HepG2 (cell line): ENCODE measurements around the gene EVI2B. TPM values are rescaled to one million over a fixed set of nuclear protein-coding genes. Genes with fewer than 3 reads are reported as not detected.

Source experiments
- CBX2 ChIP-seq, 2 experiments: fragments of 200-600 bp in 1 of 2; sonication (generic); formaldehyde crosslinking in 1 of 2; IDR thresholded peaks; 2 replicates each; pipeline versions ENCODE4 v1.7.0 to v1.8.1; 2018 to 2022; ENCODE audit warnings: low read depth in 2 of 2, low read length in 1 of 2, mild to moderate bottlenecking in 1 of 2, missing genetic modification reagents in 1 of 2
- CCDC6 ChIP-seq: sonication (generic); formaldehyde crosslinking; IDR thresholded peaks from 2 replicates; pipeline ENCODE4 v1.8.1; 2022; ENCODE audit warnings: mild to moderate bottlenecking, missing genetic modification reagents, moderate library complexity
- DMAP1 ChIP-seq: IDR thresholded peaks from 2 replicates; pipeline ENCODE4 v1.6.1; 2016
- FOXM1 ChIP-seq: sonication (generic); formaldehyde crosslinking; IDR thresholded peaks from 2 replicates; pipeline ENCODE4 v1.5.0; 2020; ENCODE audit warnings: missing genetic modification reagents
- KLF11 ChIP-seq: IDR thresholded peaks from 2 replicates; pipeline ENCODE4 v1.6.1; 2016; ENCODE audit warnings: missing compliant biosample characterization
- MXD4 ChIP-seq: IDR thresholded peaks from 2 replicates; pipeline ENCODE4 v1.6.1; 2016; ENCODE audit warnings: mild to moderate bottlenecking, missing biosample characterization, missing genetic modification reagents
- NCOA1 ChIP-seq: sonication (generic); formaldehyde crosslinking; IDR thresholded peaks from 2 replicates; pipeline ENCODE4 v1.9.0; 2021; ENCODE audit warnings: missing genetic modification reagents
- SALL1 ChIP-seq: sonication (generic); formaldehyde crosslinking; IDR thresholded peaks from 2 replicates; pipeline ENCODE4 v1.8.0; 2022; ENCODE audit warnings: mild to moderate bottlenecking, missing genetic modification reagents
- TBX3 ChIP-seq: fragments of 450-650 bp; IDR thresholded peaks from 2 replicates; pipeline ENCODE4 v1.6.1; 2017; ENCODE audit warnings: antibody characterized with exemption, mild to moderate bottlenecking, inconsistent platforms, borderline replicate concordance
- ZNF3 ChIP-seq: IDR thresholded peaks from 2 replicates; pipeline ENCODE4 v1.7.0; 2017; ENCODE audit warnings: inconsistent platforms
- ZNF432 ChIP-seq: sonication (generic); formaldehyde crosslinking; IDR thresholded peaks from 2 replicates; pipeline ENCODE4 v1.5.0; 2020; ENCODE audit warnings: missing genetic modification reagents, mild to moderate bottlenecking, borderline replicate concordance
- ZNF484 ChIP-seq: sonication (generic); formaldehyde crosslinking; IDR thresholded peaks from 2 replicates; pipeline ENCODE4 v1.5.1; 2020; ENCODE audit warnings: mild to moderate bottlenecking, low read depth, missing genetic modification reagents, borderline replicate concordance
- ZNF761 ChIP-seq: sonication (generic); formaldehyde crosslinking; conservative IDR thresholded peaks from 2 replicates; pipeline ENCODE4 v1.4.0; 2020; ENCODE audit warnings: mild to moderate bottlenecking, missing genetic modification reagents
- ZNF776 ChIP-seq: sonication (generic); formaldehyde crosslinking; IDR thresholded peaks from 2 replicates; pipeline ENCODE4 v1.4.0; 2020; ENCODE audit warnings: mild to moderate bottlenecking, missing genetic modification reagents
- polyA plus RNA-seq, 8 experiments: library from polyadenylated mRNA; depleted of rRNA in 3 of 8; stranded (reverse) in 7 of 8; unstranded in 1 of 8; fragments of >200 nt; fragmentation: Illumina TruSeq in 4 of 8; extraction: Trizol in 4 of 8; gene quantifications; 2 replicates each; pipeline versions ENCODE4 v1.2.1 to v1.2.3, GENCODE V29; 2011 to 2016; ENCODE audit warnings: low read depth in 4 of 8, missing spikeins in 1 of 8, mixed read lengths in 1 of 8; ENCODE audit not compliant: insufficient read depth in 1 of 8
- total RNA-seq, 5 experiments: library from RNA; depleted of rRNA; stranded (reverse); fragments of >200 nt; fragmentation: Illumina TruSeq; extraction: Trizol; gene quantifications; 2 replicates each; pipeline ENCODE4 v1.2.3, GENCODE V29; 2016; ENCODE audit warnings: low read depth in 1 of 5
- TF ChIP-seq, protein P1 (sequence below): sonication (generic); formaldehyde crosslinking; IDR thresholded peaks from 2 replicates; pipeline ENCODE4 v1.8.1; 2023; ENCODE audit warnings: missing genetic modification reagents, inconsistent platforms, borderline replicate concordance
- TF ChIP-seq, protein P2 (sequence below): IDR thresholded peaks from 2 replicates; pipeline ENCODE4 v1.6.1; 2016; ENCODE audit warnings: mild to moderate bottlenecking, missing biosample characterization, missing genetic modification reagents
- TF ChIP-seq, protein P3 (sequence below): sonication (generic); formaldehyde crosslinking; IDR thresholded peaks from 2 replicates; pipeline ENCODE4 v1.5.1; 2020; ENCODE audit warnings: missing genetic modification reagents, mild to moderate bottlenecking, borderline replicate concordance
- TF ChIP-seq, protein P4 (sequence below): sonication (generic); formaldehyde crosslinking; IDR thresholded peaks from 2 replicates; pipeline ENCODE4 v1.4.0; 2020; ENCODE audit warnings: missing genetic modification reagents, borderline replicate concordance
- TF ChIP-seq, protein P5 (sequence below): sonication (generic); formaldehyde crosslinking; IDR thresholded peaks from 2 replicates; pipeline ENCODE4 v1.4.0; 2020; ENCODE audit warnings: missing genetic modification reagents, borderline replicate concordance
- TF ChIP-seq, protein P6 (sequence below): sonication (generic); formaldehyde crosslinking; IDR thresholded peaks from 2 replicates; pipeline ENCODE4 v1.4.0; 2020; ENCODE audit warnings: missing genetic modification reagents, borderline replicate concordance

EVI2B gene
- total and polyA plus RNA-seq, 2 of the 13 experiments (the other 11 are each of a cell fraction or from before 2014, with no cell fraction given) = not detected

DNA sequence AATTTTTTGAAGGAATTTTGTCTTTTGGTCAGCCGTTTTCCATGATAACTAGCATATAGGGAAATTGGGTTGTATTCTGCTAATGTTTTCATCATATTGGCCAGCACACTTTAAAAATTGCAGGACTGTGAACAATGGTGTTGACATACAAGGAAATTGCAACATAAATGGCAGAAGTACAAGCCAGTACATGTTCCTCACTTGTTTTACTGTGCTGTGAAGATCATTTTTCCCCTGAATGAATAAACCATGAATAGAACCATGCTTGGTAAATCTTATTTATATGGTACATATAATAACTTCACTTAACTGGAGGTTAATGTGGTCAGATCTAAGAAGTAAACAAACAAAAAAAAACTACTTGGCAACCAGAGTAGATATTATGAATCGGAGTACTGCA is 39.6 kb downstream of the EVI2B start (continued):
- TF ChIP-seq TBX3 = no peak
- TF ChIP-seq FOXM1 = no peak
- TF ChIP-seq, protein P1, sequence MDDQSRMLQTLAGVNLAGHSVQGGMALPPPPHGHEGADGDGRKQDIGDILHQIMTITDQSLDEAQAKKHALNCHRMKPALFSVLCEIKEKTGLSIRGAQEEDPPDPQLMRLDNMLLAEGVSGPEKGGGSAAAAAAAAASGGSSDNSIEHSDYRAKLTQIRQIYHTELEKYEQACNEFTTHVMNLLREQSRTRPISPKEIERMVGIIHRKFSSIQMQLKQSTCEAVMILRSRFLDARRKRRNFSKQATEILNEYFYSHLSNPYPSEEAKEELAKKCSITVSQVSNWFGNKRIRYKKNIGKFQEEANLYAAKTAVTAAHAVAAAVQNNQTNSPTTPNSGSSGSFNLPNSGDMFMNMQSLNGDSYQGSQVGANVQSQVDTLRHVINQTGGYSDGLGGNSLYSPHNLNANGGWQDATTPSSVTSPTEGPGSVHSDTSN (CRISPR knock-in tag) = no peak
- no peak for TF ChIP-seq ZNF761 (CRISPR knock-in tag)
- TF ChIP-seq CCDC6 = no peak
- TF ChIP-seq CBX2 (IDR thresholded peaks at IDR 0.05; ENCODE audit: low read depth, low read length) = no peak
- TF ChIP-seq CBX2 (CRISPR knock-in tag; IDR thresholded peaks at IDR 0.05; ENCODE audit: low read depth) = no peak
- TF ChIP-seq, protein P2, sequence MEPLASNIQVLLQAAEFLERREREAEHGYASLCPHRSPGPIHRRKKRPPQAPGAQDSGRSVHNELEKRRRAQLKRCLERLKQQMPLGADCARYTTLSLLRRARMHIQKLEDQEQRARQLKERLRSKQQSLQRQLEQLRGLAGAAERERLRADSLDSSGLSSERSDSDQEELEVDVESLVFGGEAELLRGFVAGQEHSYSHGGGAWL (CRISPR knock-in tag) = no peak
- TF ChIP-seq, protein P3, sequence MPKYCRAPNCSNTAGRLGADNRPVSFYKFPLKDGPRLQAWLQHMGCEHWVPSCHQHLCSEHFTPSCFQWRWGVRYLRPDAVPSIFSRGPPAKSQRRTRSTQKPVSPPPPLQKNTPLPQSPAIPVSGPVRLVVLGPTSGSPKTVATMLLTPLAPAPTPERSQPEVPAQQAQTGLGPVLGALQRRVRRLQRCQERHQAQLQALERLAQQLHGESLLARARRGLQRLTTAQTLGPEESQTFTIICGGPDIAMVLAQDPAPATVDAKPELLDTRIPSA (CRISPR knock-in tag) = no peak
- TF ChIP-seq, protein P4, sequence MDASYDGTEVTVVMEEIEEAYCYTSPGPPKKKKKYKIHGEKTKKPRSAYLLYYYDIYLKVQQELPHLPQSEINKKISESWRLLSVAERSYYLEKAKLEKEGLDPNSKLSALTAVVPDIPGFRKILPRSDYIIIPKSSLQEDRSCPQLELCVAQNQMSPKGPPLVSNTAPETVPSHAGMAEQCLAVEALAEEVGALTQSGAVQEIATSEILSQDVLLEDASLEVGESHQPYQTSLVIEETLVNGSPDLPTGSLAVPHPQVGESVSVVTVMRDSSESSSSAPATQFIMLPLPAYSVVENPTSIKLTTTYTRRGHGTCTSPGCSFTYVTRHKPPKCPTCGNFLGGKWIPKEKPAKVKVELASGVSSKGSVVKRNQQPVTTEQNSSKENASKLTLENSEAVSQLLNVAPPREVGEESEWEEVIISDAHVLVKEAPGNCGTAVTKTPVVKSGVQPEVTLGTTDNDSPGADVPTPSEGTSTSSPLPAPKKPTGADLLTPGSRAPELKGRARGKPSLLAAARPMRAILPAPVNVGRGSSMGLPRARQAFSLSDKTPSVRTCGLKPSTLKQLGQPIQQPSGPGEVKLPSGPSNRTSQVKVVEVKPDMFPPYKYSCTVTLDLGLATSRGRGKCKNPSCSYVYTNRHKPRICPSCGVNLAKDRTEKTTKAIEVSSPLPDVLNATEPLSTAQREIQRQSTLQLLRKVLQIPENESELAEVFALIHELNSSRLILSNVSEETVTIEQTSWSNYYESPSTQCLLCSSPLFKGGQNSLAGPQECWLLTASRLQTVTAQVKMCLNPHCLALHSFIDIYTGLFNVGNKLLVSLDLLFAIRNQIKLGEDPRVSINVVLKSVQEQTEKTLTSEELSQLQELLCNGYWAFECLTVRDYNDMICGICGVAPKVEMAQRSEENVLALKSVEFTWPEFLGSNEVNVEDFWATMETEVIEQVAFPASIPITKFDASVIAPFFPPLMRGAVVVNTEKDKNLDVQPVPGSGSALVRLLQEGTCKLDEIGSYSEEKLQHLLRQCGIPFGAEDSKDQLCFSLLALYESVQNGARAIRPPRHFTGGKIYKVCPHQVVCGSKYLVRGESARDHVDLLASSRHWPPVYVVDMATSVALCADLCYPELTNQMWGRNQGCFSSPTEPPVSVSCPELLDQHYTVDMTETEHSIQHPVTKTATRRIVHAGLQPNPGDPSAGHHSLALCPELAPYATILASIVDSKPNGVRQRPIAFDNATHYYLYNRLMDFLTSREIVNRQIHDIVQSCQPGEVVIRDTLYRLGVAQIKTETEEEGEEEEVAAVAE (CRISPR knock-in tag) = no peak
- no peak for TF ChIP-seq ZNF776
- TF ChIP-seq, protein P5, sequence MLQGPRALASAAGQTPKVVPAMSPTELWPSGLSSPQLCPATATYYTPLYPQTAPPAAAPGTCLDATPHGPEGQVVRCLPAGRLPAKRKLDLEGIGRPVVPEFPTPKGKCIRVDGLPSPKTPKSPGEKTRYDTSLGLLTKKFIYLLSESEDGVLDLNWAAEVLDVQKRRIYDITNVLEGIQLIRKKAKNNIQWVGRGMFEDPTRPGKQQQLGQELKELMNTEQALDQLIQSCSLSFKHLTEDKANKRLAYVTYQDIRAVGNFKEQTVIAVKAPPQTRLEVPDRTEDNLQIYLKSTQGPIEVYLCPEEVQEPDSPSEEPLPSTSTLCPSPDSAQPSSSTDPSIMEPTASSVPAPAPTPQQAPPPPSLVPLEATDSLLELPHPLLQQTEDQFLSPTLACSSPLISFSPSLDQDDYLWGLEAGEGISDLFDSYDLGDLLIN (CRISPR knock-in tag) = no peak
- TF ChIP-seq SALL1 = no peak
- TF ChIP-seq ZNF3 (CRISPR knock-in tag) = no peak
- TF ChIP-seq NCOA1 (CRISPR knock-in tag) = no peak
- no peak for TF ChIP-seq ZNF484 (CRISPR knock-in tag)
- TF ChIP-seq MXD4 (CRISPR knock-in tag) = no peak
- no peak for TF ChIP-seq KLF11 (CRISPR knock-in tag)
- no peak for TF ChIP-seq DMAP1 (CRISPR knock-in tag)
- TF ChIP-seq, protein P6, sequence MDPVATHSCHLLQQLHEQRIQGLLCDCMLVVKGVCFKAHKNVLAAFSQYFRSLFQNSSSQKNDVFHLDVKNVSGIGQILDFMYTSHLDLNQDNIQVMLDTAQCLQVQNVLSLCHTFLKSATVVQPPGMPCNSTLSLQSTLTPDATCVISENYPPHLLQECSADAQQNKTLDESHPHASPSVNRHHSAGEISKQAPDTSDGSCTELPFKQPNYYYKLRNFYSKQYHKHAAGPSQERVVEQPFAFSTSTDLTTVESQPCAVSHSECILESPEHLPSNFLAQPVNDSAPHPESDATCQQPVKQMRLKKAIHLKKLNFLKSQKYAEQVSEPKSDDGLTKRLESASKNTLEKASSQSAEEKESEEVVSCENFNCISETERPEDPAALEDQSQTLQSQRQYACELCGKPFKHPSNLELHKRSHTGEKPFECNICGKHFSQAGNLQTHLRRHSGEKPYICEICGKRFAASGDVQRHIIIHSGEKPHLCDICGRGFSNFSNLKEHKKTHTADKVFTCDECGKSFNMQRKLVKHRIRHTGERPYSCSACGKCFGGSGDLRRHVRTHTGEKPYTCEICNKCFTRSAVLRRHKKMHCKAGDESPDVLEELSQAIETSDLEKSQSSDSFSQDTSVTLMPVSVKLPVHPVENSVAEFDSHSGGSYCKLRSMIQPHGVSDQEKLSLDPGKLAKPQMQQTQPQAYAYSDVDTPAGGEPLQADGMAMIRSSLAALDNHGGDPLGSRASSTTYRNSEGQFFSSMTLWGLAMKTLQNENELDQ (CRISPR knock-in tag) = no peak
- no peak for TF ChIP-seq ZNF432 (CRISPR knock-in tag)
